Activated CD4-positive, alpha-beta T cell treated with anti-CD3 and anti-CD28 coated beads, Interleukin-2, Interleukin-6, amounts not matched to agents 100 ng/mL and 50 ng/mL, durations not matched to agents 16 hours and 8 hours (primary cell): ENCODE results near the gene HPD.

Experiments
- DNase-seq: peaks from one replicate; pipeline ENCODE4 v3.0.0-alpha.2; 2020

Gene HPD

DNA sequence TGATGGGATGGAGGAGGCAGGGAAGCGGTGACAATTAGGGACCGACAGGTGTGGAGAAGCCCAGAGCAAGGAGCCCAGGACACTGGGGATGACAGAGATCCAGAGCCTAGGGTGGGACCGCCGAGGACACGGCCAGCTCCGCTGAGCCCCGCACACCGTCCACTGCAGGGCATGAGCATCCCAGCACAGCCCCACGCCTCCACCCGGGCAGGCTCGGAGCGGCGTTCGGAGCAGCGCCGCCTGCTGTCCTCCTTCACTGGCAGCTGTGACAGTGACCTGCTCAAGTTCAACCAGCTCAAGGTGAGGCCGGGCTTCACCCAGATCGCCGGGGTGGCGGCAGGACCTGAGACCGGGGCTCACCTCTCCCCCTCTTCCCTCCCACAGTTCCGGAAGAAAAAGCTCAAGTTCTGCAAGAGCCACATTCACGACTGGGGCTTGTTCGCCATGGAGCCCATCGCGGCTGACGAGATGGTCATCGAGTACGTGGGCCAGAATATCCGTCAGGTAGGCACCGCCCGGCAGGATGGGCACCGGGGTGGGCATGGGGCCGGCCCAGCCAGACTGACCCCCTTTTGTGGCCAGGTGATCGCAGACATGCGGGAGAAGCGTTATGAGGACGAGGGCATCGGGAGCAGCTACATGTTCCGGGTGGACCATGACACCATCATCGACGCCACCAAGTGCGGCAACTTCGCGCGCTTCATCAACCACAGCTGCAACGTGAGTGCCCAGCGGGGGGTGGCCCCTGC lies 31.1 kb downstream of the HPD start:
- no peak for DNase-seq

GRCh38 chr12:121826318-121827150 lies 32.1 kb downstream of the HPD start:
- no peak for DNase-seq

DNA sequence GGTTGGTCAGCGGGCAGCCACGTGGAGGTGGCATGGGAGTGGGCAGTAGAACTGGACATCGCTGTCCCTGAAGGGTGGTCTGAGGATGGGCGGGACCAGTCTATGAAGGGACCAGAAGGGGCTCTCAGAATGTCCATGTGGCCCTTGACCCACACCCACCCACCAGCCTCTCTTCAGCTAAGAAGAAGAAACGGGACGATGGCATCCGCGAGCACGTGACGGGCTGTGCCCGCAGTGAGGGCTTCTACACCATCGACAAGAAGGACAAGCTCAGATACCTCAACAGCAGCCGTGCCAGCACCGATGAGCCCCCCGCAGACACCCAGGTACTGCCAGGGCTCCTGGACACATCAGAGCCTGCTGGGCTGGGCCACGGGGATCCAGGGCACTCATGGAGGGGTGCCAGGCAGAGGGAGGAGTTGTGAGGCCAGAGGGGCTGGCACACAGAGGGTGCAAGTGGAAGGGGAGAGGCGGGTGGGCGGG lies 33.6 kb downstream of the HPD start:
- DNase-seq = no peak

GRCh38 chr12:121823727-121824115 lies 34.9 kb downstream of the HPD start:
- DNase-seq = no peak

- no peak for DNase-seq
Observed at GRCh38 chr12:121823101-121823726, 35.4 kb downstream of the HPD start.

GRCh38 chr12:121822393-121823100 lies 36.1 kb downstream of the HPD start:
- DNase-seq = no peak

DNA sequence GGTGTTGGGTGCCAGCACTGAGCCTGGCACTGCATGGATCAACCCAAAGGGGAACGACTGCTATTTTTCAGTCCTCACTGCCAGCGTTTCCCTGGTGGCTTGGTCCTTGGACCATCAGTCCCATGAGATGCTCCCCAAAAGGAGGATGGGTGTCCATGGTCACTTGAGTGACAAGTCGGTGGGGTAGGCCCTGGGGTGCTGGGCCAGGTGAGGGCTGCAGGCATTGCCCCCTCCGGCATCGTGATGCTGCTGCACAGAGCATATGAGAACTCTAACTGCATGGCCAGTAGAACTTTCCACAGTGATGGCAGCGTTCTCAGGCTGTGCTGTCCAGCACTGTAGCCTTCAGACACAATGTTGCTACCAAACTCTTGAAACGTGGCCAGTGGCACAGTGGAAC lies 38.6 kb downstream of the HPD start:
- DNase-seq = no peak

DNA sequence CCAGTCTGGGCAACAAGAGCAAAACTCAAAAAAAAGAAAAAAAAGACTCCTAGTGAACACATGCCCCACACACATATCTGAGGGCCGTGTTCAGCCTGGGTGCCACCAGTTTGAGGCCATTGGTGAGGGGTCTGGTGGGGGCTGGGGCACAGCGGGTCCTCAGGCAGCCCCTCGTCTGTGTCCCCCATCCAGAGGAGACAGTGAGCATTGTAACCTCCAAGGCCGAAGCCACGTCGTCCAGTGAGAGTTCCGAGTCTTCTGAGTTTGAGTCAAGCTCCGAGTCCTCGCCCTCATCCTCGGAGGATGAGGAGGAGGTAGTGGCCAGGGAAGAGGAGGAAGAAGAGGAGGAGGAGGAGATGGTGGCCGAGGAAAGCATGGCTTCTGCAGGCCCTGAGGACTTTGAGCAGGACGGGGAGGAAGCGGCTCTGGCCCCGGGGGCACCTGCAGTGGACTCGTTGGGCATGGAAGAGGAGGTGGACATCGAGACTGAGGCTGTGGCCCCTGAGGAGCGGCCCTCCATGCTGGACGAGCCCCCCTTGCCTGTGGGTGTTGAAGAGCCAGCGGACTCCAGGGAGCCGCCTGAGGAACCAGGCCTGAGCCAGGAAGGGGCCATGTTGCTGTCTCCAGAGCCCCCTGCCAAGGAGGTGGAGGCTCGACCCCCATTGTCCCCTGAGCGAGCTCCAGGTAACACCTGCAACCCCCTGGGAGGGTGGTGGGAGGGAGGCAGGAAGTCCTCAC lies 39.3 kb downstream of the HPD start:
- no peak for DNase-seq

- DNase-seq = no peak
Observed at GRCh38 chr12:121817648-121818043, 41.0 kb downstream of the HPD start.

DNA sequence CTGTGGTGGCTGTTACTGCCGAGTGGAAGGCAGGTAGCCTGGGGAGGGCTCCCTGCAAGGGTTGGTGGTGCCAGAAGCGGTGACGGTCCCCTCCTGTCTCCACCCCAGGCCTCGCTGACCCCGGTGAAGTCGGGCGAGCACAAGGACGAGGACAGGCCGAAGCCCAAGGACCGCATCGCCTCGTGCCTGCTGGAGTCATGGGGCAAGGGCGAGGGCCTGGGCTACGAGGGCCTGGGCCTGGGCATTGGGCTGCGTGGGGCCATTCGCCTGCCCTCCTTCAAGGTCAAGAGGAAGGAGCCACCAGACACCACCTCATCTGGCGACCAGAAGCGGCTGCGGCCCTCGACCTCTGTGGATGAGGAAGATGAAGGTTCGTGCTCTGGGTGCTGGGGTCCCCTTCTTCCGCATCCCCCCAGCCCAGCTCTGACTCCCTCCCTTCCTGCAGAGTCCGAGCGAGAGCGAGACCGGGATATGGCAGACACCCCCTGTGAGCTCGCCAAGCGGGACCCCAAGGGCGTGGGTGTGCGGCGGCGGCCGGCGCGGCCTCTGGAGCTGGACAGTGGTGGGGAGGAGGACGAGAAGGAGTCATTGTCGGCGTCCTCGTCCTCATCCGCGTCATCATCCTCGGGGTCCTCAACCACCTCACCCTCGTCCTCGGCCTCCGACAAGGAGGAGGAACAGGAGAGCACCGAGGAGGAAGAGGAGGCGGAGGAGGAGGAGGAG lies 41.6 kb downstream of the HPD start:
- DNase-seq = no peak

DNA sequence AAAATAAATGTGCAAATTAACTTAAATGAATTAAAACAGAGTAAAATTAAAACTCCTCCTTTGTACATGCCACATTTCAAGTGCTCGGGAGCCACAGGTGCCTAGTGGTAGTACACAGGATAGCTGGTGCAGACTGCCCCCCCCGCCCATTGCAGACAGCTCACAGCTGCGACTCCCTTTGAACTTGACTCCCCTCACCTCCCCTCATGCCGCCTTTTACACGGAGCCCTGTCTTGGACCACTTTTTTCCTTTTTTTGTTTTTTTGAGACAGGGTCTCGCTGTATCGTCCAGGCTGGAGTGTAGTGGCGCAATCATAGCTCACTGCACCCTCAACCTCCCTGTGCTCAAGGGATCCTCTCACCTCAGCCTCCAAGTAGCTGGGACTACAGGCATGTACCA lies 43.4 kb downstream of the HPD start:
- no peak for DNase-seq

GRCh38 chr12:121814429-121815119 lies 44.1 kb downstream of the HPD start:
- DNase-seq = no peak

- no peak for DNase-seq
Observed at GRCh38 chr12:121813951-121814350, 44.7 kb downstream of the HPD start.

- no peak for DNase-seq
Observed at GRCh38 chr12:121812921-121813896, 45.5 kb downstream of the HPD start.

DNA sequence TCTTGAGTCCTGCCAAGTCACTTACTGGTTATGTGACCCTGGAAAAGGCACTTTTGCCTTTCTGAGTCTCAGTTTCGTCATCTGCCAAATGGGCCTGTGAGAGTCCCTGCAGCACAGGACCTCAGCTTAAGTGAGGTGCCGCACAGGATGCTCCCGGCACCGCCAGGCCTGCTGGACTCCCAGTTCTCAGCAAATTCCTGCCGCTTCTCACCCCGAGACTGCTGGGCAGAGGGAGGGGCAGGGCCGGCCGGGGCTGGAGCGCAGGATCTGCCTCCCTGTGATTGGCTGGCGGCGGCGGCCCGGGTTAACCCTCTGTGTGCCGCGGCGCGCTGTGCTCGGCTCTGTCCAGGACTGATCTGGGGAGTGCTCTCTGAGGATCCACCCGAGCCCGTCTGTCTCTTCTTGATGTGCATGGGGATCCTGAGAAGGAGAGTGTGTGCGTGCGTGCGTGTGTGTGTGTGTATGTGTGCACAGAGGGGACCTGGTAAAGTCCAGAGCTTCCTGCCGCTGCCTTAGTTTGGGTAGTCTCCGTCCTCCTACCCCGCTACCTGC lies 46.3 kb downstream of the HPD start:
- peak; percentile 65 for DNase-seq

DNA sequence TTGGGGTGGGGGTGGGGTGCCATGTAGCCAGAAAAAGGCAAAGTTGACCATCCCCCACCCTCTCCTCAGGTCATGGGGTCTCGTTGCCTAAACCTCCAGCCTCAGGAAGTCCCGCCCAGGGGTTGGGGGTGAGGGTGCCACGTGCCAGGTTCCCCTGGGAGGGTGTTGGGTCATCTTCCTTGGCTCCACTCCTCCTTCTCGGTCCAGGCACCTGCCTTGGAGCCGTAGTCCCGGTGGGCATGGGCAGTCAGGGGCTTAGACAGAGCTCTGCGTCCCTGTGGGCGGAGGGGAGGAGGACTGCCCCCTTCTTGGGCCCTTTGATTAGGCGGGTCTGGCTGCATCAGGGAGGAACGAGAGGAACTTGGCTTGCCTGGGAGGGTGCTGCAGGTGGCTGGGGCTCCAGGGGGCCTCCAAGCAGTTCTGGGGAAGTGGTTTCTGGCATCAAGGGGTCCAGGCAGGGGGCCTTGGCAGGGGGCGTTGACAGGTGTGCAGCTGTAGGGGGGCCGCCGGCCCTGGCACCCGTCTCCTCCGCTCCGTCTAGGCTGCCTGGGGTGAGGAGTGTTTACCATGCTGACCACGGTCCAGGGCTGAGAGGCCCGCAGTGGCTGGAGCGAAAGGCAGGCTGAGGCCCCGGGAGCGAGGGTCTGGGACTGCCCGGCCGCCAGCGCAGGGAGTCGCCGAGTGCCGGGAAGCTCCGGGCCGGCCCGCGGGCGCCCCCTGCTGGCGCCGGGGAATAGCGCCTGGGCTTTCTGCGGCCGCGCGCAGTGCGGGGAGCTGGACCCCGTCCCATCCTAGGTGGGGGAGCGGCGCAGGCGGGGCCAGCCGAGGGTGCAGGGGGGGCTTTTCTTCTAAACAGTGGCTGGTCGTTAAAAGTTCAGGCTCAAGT lies 47.0 kb downstream of the HPD start:
- peak; percentile 78 for DNase-seq

DNA sequence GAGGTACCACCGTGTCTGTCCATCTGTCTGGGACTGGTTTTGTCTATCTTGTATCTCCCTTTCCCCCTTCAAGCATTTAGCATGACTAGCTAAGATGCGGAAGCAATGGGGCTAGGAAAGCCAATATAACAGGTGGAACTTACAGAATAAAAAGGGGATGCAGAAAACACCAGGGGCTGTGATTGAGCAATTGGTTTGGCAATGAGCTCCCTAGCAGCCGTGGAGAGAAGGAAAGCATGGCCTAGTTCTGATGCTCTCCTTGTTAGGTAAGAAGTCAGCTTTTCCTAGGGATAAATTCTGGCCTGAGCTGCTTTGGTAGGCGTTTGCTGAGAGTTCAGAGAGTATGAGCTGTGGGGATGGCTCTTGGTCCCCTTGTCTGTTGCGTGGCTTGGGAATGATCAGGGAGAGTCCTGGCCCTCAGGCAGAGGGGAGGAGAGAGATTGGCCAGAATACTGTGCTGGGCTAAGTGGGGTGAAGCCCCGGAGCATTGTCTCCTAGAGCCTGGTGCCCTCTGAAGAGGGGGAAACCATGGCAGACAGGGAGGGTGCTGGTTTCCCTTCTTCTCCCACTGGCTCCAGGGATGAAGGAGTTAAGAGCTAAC lies 47.7 kb downstream of the HPD start:
- no peak for DNase-seq
